ENCODE results near the gene GAPDH. TPM values are rescaled to one million over a fixed set of nuclear protein-coding genes. Genes with fewer than 3 reads are reported as not detected.
"Not testable (repeated sequence)": the region's sequence is repeated elsewhere in the genome, so short reads cannot be mapped to it uniquely, and the experiment has no call there.

GAPDH gene
- total RNA-seq, 4 donors from 2014 or later, result 1,442 to 2,828 (median 1,967) TPM

GRCh38 chr12:6575648-6576047 is 41.3 kb downstream of the GAPDH start:
- Histone ChIP-seq H3K36me3 (peaks cover 99% of the 10 kb centered on the region), H3K4me3 (no peak overlapping the region), H3K9me3 (no peaks in the 10 kb centered on the region), H3K27ac (no peak overlapping the region), H3K27me3 (no peaks in the 10 kb centered on the region), H3K4me1 (no peaks in the 10 kb centered on the region)
- TF ChIP-seq POLR2AphosphoS5 (IDR thresholded peaks at IDR 0.05) (no peak), POLR2A (IDR thresholded peaks at IDR 0.05) (no peak), EP300 (IDR thresholded peaks at IDR 0.05) (no peak), CTCF (IDR thresholded peaks at IDR 0.05) (no peak)
- DNase-seq (ENCODE audit: low spot score in 2 of 2), result no peak
- WGBS, result 85% methylated on average over 8 of the region's 8 CpGs

GRCh38 chr12:6582196-6582595 is 47.9 kb downstream of the GAPDH start:
- Histone ChIP-seq H3K27me3 (no peaks in the 10 kb centered on the region), H3K4me3 (no peak overlapping the region), H3K9me3 (no peaks in the 10 kb centered on the region), H3K4me1 (no peaks in the 10 kb centered on the region), H3K36me3 (peaks cover 99% of the 10 kb centered on the region), H3K27ac (no peak overlapping the region)
- WGBS, result 76% methylated on average over 6 of the region's 6 CpGs
- TF ChIP-seq EP300 (IDR thresholded peaks at IDR 0.05) (no peak), POLR2AphosphoS5 (IDR thresholded peaks at IDR 0.05) (no peak), CTCF (IDR thresholded peaks at IDR 0.05) (no peak), POLR2A (IDR thresholded peaks at IDR 0.05) (no peak)
- DNase-seq (ENCODE audit: low spot score in 2 of 2), result no peak

- peaks cover 99% of the 10 kb centered on the region for H3K36me3 ChIP-seq
- no peak for TF ChIP-seq POLR2AphosphoS5 (IDR thresholded peaks at IDR 0.05)
- TF ChIP-seq POLR2A (IDR thresholded peaks at IDR 0.05), result no peak
- no peak for TF ChIP-seq CTCF (IDR thresholded peaks at IDR 0.05)
- TF ChIP-seq EP300 (IDR thresholded peaks at IDR 0.05), result no peak
- 93% methylated on average over 12 of the region's 12 CpGs for WGBS
- DNase-seq (ENCODE audit: low spot score in 2 of 2), result no peak
- no peak overlapping the region for H3K27ac ChIP-seq
- H3K9me3 ChIP-seq, result no peaks in the 10 kb centered on the region
- H3K27me3 ChIP-seq, result no peaks in the 10 kb centered on the region
- no peaks in the 10 kb centered on the region for H3K4me1 ChIP-seq
- no peak overlapping the region for H3K4me3 ChIP-seq
Observed at GRCh38 chr12:6582959-6583358, 48.6 kb downstream of the GAPDH start.

- 79% methylated on average over 10 of the region's 10 CpGs for WGBS
- no peak for DNase-seq (ENCODE audit: low spot score in 2 of 2)
- Histone ChIP-seq H3K27ac (no peak overlapping the region), H3K4me1 (no peaks in the 10 kb centered on the region), H3K36me3 (peaks cover 99% of the 10 kb centered on the region), H3K27me3 (no peaks in the 10 kb centered on the region), H3K4me3 (no peak overlapping the region), H3K9me3 (no peaks in the 10 kb centered on the region)
- TF ChIP-seq POLR2A (IDR thresholded peaks at IDR 0.05) (no peak), EP300 (IDR thresholded peaks at IDR 0.05) (no peak), CTCF (IDR thresholded peaks at IDR 0.05) (no peak), POLR2AphosphoS5 (IDR thresholded peaks at IDR 0.05) (no peak)
Observed at GRCh38 chr12:6584293-6584692, 50.0 kb downstream of the GAPDH start.

- 92% methylated on average over 8 of the region's 8 CpGs for WGBS
- H3K27me3 ChIP-seq; DNase-seq (ENCODE audit: low spot score in 2 of 2); H3K27ac ChIP-seq; H3K9me3 ChIP-seq; H3K4me1 ChIP-seq; H3K4me3 ChIP-seq: not testable (repeated sequence)
- H3K36me3 ChIP-seq, result peaks cover 100% of the 10 kb centered on the region
Observed at GRCh38 chr12:6586569-6586968, 52.3 kb downstream of the GAPDH start.

Other genes with a start within 250 kb of the GAPDH start
- gene PLEKHG6, start 223.8 kb upstream of the GAPDH start, total RNA-seq, result 10 to 100 TPM; 12.4 to 29.9 (median 27.8) TPM
- gene TNFRSF1A, start 192.4 kb upstream of the GAPDH start, total RNA-seq, result 100 to 1,000 TPM; 276 to 352 (median 281) TPM
- 100 to 1,000 TPM in 1 of 4 donors, 10 to 100 TPM in 3; 74.2 to 143 (median 93.7) TPM for gene SCNN1A, start 159.0 kb upstream of the GAPDH start, total RNA-seq
- gene LTBR, start 150.4 kb upstream of the GAPDH start, total RNA-seq, result 100 to 1,000 TPM; 157 to 297 (median 204) TPM
- gene CD27, start 89.6 kb upstream of the GAPDH start, total RNA-seq, result 1 to 10 TPM in 1 of 4 donors, not detected in 3; 1.9 TPM
- gene TAPBPL, start 82.5 kb upstream of the GAPDH start, total RNA-seq, result 10 to 100 TPM; 10.9 to 25.2 (median 17.7) TPM
- 1 to 10 TPM; 2.1 to 5.4 (median 3.7) TPM for gene VAMP1, start 63.8 kb upstream of the GAPDH start, total RNA-seq
- gene MRPL51, start 41.3 kb upstream of the GAPDH start, total RNA-seq, result 10 to 100 TPM; 28.0 to 42.2 (median 37.9) TPM
- 10 to 100 TPM; 22.6 to 43.2 (median 31.0) TPM for gene NCAPD2, start 40.4 kb upstream of the GAPDH start, total RNA-seq
- 1 to 10 TPM; 1.9 to 5.8 (median 4.3) TPM for gene IFFO1, start 21.5 kb downstream of the GAPDH start, total RNA-seq
- 10 to 100 TPM; 34.6 to 62.2 (median 42.3) TPM for gene NOP2, start 33.8 kb downstream of the GAPDH start, total RNA-seq
- gene CHD4, start 72.9 kb downstream of the GAPDH start, total RNA-seq, result 100 to 1,000 TPM; 191 to 258 (median 206) TPM
- gene LPAR5, start 101.4 kb downstream of the GAPDH start, total RNA-seq, result 10 to 100 TPM in 1 of 4 donors, 1 to 10 TPM in 3; 5.8 to 15.0 (median 8.8) TPM
- gene ACRBP, start 112.9 kb downstream of the GAPDH start, total RNA-seq, result 1 to 10 TPM in 3 of 4 donors, under 1 TPM in 1; 0.86 to 9.3 (median 1.6) TPM
- gene ING4, start 128.6 kb downstream of the GAPDH start, total RNA-seq, result 10 to 100 TPM; 53.2 to 85.0 (median 70.6) TPM
- gene ZNF384, start 154.9 kb downstream of the GAPDH start, total RNA-seq, result 10 to 100 TPM; 34.5 to 72.0 (median 42.2) TPM
- not detected for gene PIANP, start 166.3 kb downstream of the GAPDH start, total RNA-seq
- 10 to 100 TPM; 50.2 to 70.7 (median 66.6) TPM for gene COPS7A, start 189.5 kb downstream of the GAPDH start, total RNA-seq
- gene MLF2, start 218.6 kb downstream of the GAPDH start, total RNA-seq, result 100 to 1,000 TPM; 147 to 195 (median 180) TPM
- 100 to 1,000 TPM in 2 of 4 donors, 10 to 100 TPM in 2; 91.2 to 128 (median 99.8) TPM for gene PTMS, start 231.8 kb downstream of the GAPDH start, total RNA-seq
- gene LAG3, start 238.0 kb downstream of the GAPDH start, total RNA-seq, result 1 to 10 TPM in 1 of 4 donors, under 1 TPM in 1, not detected in 2; 0.60 to 1.4 TPM

Measured in suprapubic skin (tissue), 4 donors.